Stimulated activated CD8-positive, alpha-beta memory T cell treated with anti-CD3 and anti-CD28 coated beads, Interleukin-4, amount 100 ng/mL, for 48 hours (primary cell): ENCODE measurements around the gene ZNF212.
"Not testable (repeated sequence)": the region's sequence is repeated elsewhere in the genome, so short reads cannot be mapped to it uniquely, and the experiment has no call there.

ENCODE experiments used
- DNase-seq: peaks from one replicate; pipeline ENCODE4 v3.0.0-alpha.2; 2020

ZNF212 gene

DNA sequence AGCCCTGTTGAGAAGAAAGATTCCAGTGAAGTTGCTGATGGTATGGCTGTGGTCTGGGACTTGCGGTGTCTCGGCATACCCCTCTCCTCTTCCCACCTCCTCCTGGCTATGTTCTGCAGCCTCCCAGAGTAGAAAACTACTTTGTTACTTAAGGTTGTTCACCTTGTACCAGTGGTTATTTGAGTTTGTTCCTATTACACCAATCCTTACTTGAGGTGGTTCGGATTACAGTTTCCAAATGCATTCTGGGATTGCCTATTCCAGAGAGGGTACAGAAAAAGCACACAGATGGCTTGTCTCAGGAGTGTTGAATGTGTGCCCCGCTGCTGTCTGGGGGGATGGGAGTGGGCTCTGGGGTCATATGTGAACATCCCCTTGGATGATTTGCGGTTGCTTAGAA, 15.7 kb downstream of the ZNF212 start:
- no peak for DNase-seq

GRCh38 chr7:149256568-149256967, 17.1 kb downstream of the ZNF212 start:
- no peak for DNase-seq

DNA sequence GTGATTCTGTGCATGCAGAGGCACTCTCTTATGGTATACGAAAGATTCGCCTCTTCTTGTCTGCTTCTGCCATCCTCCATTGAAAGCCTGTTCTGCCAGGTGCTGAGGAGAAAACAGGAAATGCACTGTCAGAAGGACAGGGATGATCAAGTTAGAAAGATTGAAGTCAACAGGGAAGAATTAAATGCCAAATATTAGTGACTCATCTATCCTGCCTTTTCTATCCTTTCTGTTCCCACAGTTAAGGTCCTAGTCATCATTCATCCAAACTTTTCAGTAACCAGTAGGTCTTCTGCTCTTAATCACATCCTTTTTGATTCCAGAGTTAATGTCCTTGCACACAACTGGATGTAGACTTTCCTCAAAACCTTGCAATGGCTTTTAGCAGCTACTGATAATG, 17.7 kb downstream of the ZNF212 start:
- DNase-seq = no peak

- peak; percentile 65 for DNase-seq
These were observed 21.9 kb downstream of the ZNF212 start for GRCh38 chr7:149261316-149261828.

DNA sequence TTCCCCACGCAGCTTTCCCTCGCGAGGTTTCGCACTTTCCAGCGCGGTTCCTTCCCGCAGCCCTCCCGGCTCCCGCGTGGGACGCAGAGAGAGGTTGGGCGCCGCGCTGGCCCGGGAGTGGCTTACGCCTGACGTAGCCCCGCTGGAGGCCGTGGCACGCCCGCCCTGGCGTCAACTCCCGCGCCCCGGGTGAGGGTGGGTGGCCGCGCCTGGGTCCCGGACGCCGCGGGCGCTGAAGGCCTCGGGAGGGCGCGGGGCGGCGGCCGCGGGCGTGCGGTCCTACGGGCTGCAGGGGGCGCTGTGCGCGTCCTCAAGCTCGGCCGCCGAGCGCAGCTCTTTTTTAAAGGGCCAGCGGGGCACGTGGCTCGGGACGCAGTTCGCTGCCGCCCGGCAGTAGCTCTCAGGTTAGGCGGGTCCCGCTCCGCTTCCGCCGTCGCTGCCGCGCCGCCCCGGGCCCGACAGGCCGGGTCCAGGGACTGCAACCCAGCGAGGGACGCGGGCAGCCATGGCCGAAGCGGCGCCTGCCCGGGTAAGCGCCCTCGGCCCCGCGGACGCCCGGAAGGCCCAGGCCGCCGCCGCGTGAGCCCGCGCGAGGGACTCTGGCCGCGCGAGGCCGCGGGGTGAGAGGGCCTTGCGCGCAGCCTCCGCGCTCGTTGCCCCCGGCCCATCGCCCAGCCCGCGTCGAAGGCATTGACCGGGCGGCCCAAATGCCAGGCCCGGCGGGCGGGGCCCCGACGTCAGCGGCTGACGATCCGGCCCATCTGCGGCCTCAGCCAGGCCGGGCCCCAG, 22.6 kb downstream of the ZNF212 start, which contains the start of gene ZNF783:
ZNF783 (plus strand) TSS at position 368 of the 789 bp plus-strand sequence; CDS start at position 506, 138 bp downstream.
- DNase-seq = peak; percentile 88

GRCh38 chr7:149266451-149266850, 27.0 kb downstream of the ZNF212 start:
- peak; percentile 17 for DNase-seq

DNA sequence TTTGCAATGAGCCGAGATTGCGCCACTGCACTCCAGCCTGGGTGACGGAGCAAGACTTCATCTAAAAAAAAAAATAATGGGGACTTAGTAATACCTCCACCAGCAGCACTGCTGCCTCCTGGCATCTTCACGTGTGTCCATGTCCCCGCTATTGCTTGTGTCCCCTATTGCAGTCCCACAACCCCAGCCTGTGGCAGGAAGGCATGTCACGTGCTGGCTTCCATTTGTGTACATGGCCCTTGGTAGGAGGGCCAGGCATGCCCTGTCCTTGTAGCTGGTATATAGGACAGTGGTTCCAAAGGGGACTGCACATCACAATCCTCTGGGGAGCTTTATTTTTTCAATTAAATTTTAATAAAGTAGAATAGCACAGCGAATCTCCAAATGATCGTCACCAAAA, 28.3 kb downstream of the ZNF212 start:
- peak; percentile 12 for DNase-seq

- not testable (repeated sequence) for DNase-seq
These were observed 35.0 kb downstream of the ZNF212 start for GRCh38 chr7:149274424-149274823.

DNA sequence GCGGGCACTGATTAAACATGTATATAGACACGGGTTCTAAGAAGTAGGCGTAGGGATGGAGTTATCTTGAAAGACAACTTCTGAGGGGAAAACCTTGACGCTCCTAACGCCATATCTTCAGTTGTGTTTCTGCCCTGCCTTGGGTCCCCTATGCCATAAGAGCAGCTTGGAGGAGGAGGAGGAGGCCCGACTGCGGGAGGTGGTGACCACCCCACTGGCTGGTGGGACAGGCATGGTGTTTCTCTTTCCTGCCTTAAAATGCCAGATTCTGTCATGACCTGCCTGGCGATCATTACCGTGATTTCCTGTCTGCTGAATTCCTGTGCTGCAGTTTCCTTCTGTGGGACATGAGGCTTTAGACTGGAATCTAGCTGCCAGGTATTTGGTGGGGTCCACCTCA, 38.4 kb downstream of the ZNF212 start:
- DNase-seq = no peak

DNA sequence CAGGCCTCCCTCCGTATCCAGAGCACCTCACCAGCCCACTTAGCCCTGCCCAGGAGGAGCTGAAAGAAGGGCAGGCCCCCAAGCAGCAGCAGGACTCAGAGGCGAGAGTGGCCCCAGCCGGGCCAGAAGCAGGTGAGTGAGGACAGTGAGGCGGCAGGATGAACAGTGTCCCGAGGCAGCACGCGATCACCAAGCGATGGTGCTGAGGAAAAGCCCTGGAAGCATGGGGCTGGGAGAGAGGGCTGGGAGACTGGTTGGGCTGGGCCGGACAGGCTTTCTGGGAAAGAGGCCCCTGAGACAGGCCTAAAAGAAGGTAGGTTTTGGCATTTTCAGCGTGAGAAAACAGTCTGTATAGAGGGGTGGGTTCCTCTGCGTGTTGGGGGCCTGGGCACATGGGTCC, 38.9 kb downstream of the ZNF212 start:
- DNase-seq = no peak

GRCh38 chr7:149279111-149279743, 39.8 kb downstream of the ZNF212 start:
- no peak for DNase-seq

DNA sequence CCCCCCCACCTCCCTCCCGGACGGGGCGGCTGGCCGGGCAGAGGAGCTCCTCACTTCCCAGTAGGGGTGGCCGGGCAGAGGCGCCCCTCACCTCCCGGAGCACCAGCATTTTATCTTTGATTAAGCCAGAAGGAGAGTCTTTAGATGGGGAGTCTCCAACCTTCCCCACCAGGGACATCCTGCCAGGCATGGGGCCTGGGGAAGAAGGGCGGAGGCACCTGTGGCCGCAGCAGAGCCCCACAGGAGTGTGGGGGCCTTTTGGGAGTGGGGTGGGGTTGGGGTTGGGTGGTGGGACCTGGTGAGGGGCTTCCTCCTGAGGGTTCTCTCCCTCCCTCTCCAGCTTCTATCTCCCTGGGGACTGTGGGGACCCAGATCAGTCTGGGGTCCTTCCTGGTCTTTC, 40.7 kb downstream of the ZNF212 start:
- DNase-seq = no peak

DNA sequence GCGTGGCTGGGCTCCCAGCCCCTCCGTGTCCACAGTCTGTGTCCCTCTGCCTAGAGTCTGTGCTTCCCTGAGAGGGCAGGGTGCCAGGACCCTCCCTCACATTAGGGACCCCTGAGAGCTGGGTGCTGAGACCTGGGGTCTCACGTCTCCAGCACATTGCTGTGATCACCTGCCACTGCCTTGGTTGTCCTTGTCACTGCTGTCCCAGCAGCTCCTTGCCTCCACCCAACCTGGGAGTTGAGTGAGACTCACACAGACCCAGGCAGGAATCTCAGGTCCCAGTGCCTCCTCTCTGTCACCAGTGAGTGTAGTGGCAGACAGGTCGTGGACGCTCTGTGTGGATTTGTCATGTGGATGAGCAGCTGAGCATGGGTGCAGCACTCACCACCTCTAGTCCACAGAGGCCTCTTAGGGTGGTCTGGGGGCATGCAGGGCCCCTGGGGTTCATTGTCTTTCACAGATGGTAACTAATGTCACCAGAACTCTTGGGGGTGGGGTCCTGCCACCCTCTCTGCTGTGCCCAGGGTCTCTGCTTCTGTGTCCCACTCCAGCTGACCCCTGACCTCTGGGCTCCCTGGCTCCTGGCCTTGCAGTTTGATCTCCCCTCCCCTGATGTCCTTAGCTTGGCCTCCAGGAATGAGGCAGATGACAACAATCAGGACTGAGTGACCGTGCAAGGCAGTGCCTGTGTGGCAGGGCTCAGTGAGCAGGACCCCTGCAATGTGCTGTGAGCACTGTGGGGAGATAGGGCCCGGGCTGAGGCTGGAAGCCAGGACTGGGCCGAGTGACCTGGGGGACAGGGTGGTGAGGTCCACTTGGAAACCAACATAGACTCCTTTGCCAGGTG, 41.4 kb downstream of the ZNF212 start:
- no peak for DNase-seq

GRCh38 chr7:149281508-149282330, 42.3 kb downstream of the ZNF212 start:
- DNase-seq = no peak

GRCh38 chr7:149282331-149282655, 42.8 kb downstream of the ZNF212 start:
- DNase-seq = no peak

GRCh38 chr7:149283321-149283720, 43.9 kb downstream of the ZNF212 start:
- no peak for DNase-seq

- no peak for DNase-seq
These were observed 44.9 kb downstream of the ZNF212 start for GRCh38 chr7:149284343-149284742.

DNA sequence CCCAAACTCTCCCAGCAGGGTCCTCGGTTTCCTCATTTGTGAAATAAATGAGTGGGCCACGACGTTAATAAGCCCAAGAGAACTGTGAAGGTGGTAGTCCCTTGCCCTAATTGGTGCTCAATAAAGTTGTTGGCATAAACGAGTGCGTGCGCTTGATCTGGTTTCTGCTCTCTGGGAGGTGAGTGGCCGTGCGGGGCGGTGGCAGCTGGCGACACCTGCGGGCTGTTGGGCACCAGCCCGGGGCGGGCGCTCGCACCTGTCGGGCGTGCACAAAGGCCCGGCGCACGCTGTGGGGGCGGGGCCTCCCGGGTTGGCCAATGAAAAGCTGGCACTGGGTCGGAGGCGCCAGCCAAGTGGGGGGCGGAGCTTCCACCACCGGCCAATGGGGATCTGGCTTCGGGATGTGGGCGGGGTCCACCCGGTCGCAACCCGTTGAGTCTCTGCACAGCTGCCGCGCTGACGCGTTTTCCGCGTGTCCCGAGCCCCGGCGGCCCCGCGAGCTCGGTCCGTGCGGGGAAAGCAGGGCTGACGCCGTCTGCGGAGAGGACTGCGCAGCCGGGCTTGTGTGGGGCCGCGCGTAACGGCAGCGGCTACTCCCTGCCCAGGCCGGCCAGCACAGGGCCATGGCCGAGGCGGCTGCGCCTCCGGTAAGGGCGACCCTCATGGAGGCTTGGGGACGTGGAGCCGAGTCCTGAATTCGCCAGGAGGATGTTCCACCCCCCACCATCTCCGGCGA, 45.6 kb downstream of the ZNF212 start:
- peak; percentile 98 for DNase-seq

DNA sequence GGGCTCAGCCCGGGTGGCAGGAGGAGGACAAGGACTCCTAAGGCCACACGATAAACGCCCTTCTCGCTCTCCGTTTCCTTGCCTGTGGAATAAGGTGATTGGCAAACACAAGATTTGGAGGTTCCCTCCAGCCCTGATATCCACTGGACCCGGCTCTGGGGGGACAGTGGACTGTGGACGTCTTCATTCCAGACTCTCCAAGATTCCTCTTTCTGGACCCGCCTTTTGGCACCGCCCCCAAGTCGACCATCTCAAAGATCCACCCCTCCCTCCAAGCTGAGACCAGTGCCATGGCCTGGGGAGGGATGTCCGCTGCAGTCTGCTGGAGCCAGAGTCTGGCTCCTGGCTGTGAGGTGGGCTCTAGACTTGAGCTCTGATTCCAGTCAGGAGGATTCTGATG, 46.2 kb downstream of the ZNF212 start:
- no peak for DNase-seq

- no peak for DNase-seq
These were observed 47.5 kb downstream of the ZNF212 start for GRCh38 chr7:149286811-149287400.

DNA sequence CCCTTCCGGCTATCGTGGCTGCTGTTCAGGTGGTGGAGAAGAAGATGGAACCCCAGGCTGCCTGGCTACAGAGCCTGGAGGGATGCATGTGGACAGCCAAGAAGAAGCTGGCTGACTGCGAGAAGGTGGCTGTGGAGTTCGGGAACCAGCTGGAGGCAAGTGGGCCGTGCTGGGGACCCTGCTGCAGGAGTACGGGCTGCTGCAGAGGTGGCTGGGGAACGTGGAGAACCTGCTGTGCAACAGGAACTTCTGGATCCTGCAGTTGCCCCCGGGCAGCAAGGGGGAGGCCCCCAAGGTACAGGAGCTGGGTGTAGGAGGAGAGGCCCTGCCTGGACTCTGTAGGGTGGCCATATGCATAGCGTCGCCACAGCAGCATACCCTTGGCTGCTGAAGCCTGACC, 48.2 kb downstream of the ZNF212 start:
- no peak for DNase-seq
